Ishikawa (cell line): Measurements from ENCODE around the gene SIRT5.

ENCODE experiments used
- CEBPB ChIP-seq: IDR thresholded peaks from 2 replicates; pipeline ENCODE4 v1.6.1; 2012
- CREB1 ChIP-seq: IDR thresholded peaks from 2 replicates; pipeline ENCODE4 v1.6.1; 2012; ENCODE audit warnings: low read depth
- EGR1 ChIP-seq: IDR thresholded peaks from 2 replicates; pipeline ENCODE4 v1.6.1; 2012
- EP300 ChIP-seq: IDR thresholded peaks from 2 replicates; pipeline ENCODE4 v1.6.1; 2012; ENCODE audit warnings: borderline replicate concordance
- FOXM1 ChIP-seq: IDR thresholded peaks from 2 replicates; pipeline ENCODE4 v1.6.1; 2012; ENCODE audit warnings: low read depth, borderline replicate concordance
- MAX ChIP-seq: IDR thresholded peaks from 2 replicates; pipeline ENCODE4 v1.6.1; 2012
- NFIC ChIP-seq: IDR thresholded peaks from 2 replicates; pipeline ENCODE4 v1.6.1; 2012
- RAD21 ChIP-seq: IDR thresholded peaks from 2 replicates; pipeline ENCODE4 v1.6.1; 2012; ENCODE audit warnings: low read depth
- REST ChIP-seq: IDR thresholded peaks from 2 replicates; pipeline ENCODE4 v1.6.1; 2012; ENCODE audit warnings: low read depth, mild to moderate bottlenecking
- TAF1 ChIP-seq: IDR thresholded peaks from 2 replicates; pipeline ENCODE4 v1.6.1; 2012; ENCODE audit warnings: low read depth, mild to moderate bottlenecking
- TCF12 ChIP-seq: IDR thresholded peaks from 2 replicates; pipeline ENCODE4 v1.6.1; 2012; ENCODE audit warnings: low read depth
- TEAD4 ChIP-seq: IDR thresholded peaks from 2 replicates; pipeline ENCODE4 v1.6.1; 2012
- USF1 ChIP-seq: IDR thresholded peaks from 2 replicates; pipeline ENCODE4 v1.6.1; 2012
- YY1 ChIP-seq: IDR thresholded peaks from 2 replicates; pipeline ENCODE4 v1.6.1; 2012; ENCODE audit warnings: low read depth
- ZBTB7A ChIP-seq: IDR thresholded peaks from 2 replicates; pipeline ENCODE4 v1.6.1; 2012; ENCODE audit warnings: low read depth

Gene SIRT5

GRCh38 chr6:13649393-13649792 is 75.0 kb downstream of the SIRT5 start:
- TF ChIP-seq EP300 = no peak
- no peak for TF ChIP-seq RAD21
- TF ChIP-seq EGR1 = no peak
- no peak for TF ChIP-seq CEBPB
- TF ChIP-seq CREB1 = no peak
- no peak for TF ChIP-seq TEAD4
- TF ChIP-seq NFIC = no peak
- no peak for TF ChIP-seq FOXM1
- no peak for TF ChIP-seq MAX
- no peak for TF ChIP-seq USF1
- TF ChIP-seq TAF1 = no peak
- TF ChIP-seq TCF12 = no peak
- no peak for TF ChIP-seq ZBTB7A

- TF ChIP-seq EP300 (no peak), CREB1 (no peak), TAF1 (no peak), EGR1 (no peak), TEAD4 (no peak), ZBTB7A (no peak), RAD21 (no peak), USF1 (no peak), REST (no peak), CEBPB (no peak), TCF12 (no peak), MAX (no peak), NFIC (no peak)
Measured at GRCh38 chr6:13653296-13653695, 78.9 kb downstream of the SIRT5 start.

- TF ChIP-seq MAX (no peak), USF1 (no peak), REST (no peak), ZBTB7A (no peak), NFIC (no peak)
Measured at GRCh38 chr6:13654496-13654895, 80.1 kb downstream of the SIRT5 start.

- no peak for TF ChIP-seq TAF1
- no peak for TF ChIP-seq TCF12
- no peak for TF ChIP-seq RAD21
- no peak for TF ChIP-seq ZBTB7A
- no peak for TF ChIP-seq YY1
- no peak for TF ChIP-seq CEBPB
- TF ChIP-seq MAX = no peak
- no peak for TF ChIP-seq NFIC
- no peak for TF ChIP-seq REST
- no peak for TF ChIP-seq FOXM1
- TF ChIP-seq EP300 = no peak
- TF ChIP-seq EGR1 = no peak
- TF ChIP-seq TEAD4 = no peak
Measured at GRCh38 chr6:13655700-13656099, 81.3 kb downstream of the SIRT5 start.
